Smooth muscle cell (in vitro differentiated cells): ENCODE results near the gene ASCC3. TPM values are rescaled to one million over a fixed set of nuclear protein-coding genes. Genes with fewer than 3 reads are reported as not detected.

Experiments used
- DNase-seq: peaks from one replicate; lab custom pipeline; 2025; ENCODE audit not compliant: unreplicated experiment; lab: John Stamatoyannopoulos, UW
- H2AFZ ChIP-seq: fragments of 200-600 bp; sonication (generic); 2 replicates; pipeline ENCODE4 v1.6.0; 2016; ENCODE audit warnings: antibody characterized with exemption, low read depth, mild to moderate bottlenecking
- H3F3A ChIP-seq: fragments of 200-600 bp; sonication (generic); 2 replicates; pipeline ENCODE4 v1.6.0; 2017; ENCODE audit warnings: antibody characterized with exemption, low read depth
- H3K27ac ChIP-seq: fragments of 200-600 bp; sonication (generic); 2 replicates; pipeline ENCODE4 v1.5.1; 2016; ENCODE audit warnings: low read depth, mild to moderate bottlenecking
- H3K27me3 ChIP-seq: fragments of 200-600 bp; sonication (generic); 2 replicates; pipeline ENCODE4 v1.6.1; 2016; ENCODE audit warnings: low read depth, mild to moderate bottlenecking
- H3K36me3 ChIP-seq: fragments of 200-600 bp; sonication (generic); 2 replicates; pipeline ENCODE4 v1.5.1; 2016; ENCODE audit warnings: low read depth
- H3K4me1 ChIP-seq: fragments of 200-600 bp; sonication (generic); 2 replicates; pipeline ENCODE4 v1.5.1; 2016; ENCODE audit warnings: low read depth
- H3K4me2 ChIP-seq: fragments of 200-600 bp; sonication (generic); 2 replicates; pipeline ENCODE4 v1.6.0; 2016; ENCODE audit warnings: mild to moderate bottlenecking
- H3K4me3 ChIP-seq: fragments of 200-600 bp; sonication (generic); 2 replicates; pipeline ENCODE4 v1.5.1; 2016; ENCODE audit warnings: mild to moderate bottlenecking
- H3K79me2 ChIP-seq: fragments of 200-600 bp; sonication (generic); 2 replicates; pipeline ENCODE4 v1.6.0; 2016; ENCODE audit warnings: low read depth, mild to moderate bottlenecking
- H3K9ac ChIP-seq: fragments of 200-600 bp; sonication (generic); 2 replicates; pipeline ENCODE4 v1.6.0; 2016; ENCODE audit warnings: low read depth
- H3K9me3 ChIP-seq: fragments of 200-600 bp; sonication (generic); replicated peaks from 2 replicates; pipeline ENCODE4 v1.5.1; 2016; ENCODE audit warnings: low read depth
- H4K20me1 ChIP-seq: fragments of 200-600 bp; sonication (generic); 2 replicates; pipeline ENCODE4 v1.6.0; 2016; ENCODE audit warnings: low read depth
- CTCF ChIP-seq: fragments of 200-600 bp; sonication (generic); IDR thresholded peaks from 2 replicates; pipeline ENCODE4 v1.5.1; 2017; ENCODE audit warnings: borderline replicate concordance, mild to moderate bottlenecking, antibody characterized with exemption; ENCODE audit not compliant: insufficient read depth, poor library complexity, severe bottlenecking
- WGBS: methylation state at CpG from one replicate; pipeline ENCODE4 v1.1.7; 2016; ENCODE audit warnings: low lambda C conversion rate; 5-methylcytosine and 5-hydroxymethylcytosine counted together
- polyA plus RNA-seq: library from polyadenylated mRNA; unstranded; fragments of >200 nt; fragmentation: Nextera tagmentation; extraction: Ambion mirVana; gene quantifications from 2 replicates; pipeline ENCODE4 v1.2.1, GENCODE V29; 2016
- total RNA-seq: library from RNA; depleted of rRNA; stranded (reverse); fragments of >200 nt; gene quantifications from 2 replicates; pipeline ENCODE4 v1.2.3, GENCODE V29; 2014

Gene ASCC3
- total and polyA plus RNA-seq, 2 experiments from 2014 or later = 59.0 to 116 TPM

- no peaks in the 10 kb centered on the region for H3F3A ChIP-seq
- H3K4me3 ChIP-seq = no peak overlapping the region
- H3K9me3 ChIP-seq = no peaks in the 10 kb centered on the region
- no peak overlapping the region for H3K9ac ChIP-seq
- no peak for DNase-seq
- no peak overlapping the region for H2AFZ ChIP-seq
- TF ChIP-seq CTCF = no peak
- H3K4me1 ChIP-seq = no peaks in the 10 kb centered on the region
- no peak overlapping the region for H3K4me2 ChIP-seq
- H3K79me2 ChIP-seq = no peaks in the 10 kb centered on the region
- no peaks in the 10 kb centered on the region for H3K27me3 ChIP-seq
- no peaks in the 10 kb centered on the region for H3K36me3 ChIP-seq
- no peak overlapping the region for H3K27ac ChIP-seq
- no peaks in the 10 kb centered on the region for H4K20me1 ChIP-seq
- WGBS = 71% methylated on average over 13 of the region's 13 CpGs
Observed at GRCh38 chr6:100491952-100492670, 389.0 kb downstream of the ASCC3 start.

GRCh38 chr6:100490065-100490464 is 391.1 kb downstream of the ASCC3 start:
- no peak for DNase-seq
- no peaks in the 10 kb centered on the region for H3K27me3 ChIP-seq
- no peak for TF ChIP-seq CTCF
- no peaks in the 10 kb centered on the region for H3K79me2 ChIP-seq
- WGBS = 95% methylated on average over 2 of the region's 2 CpGs
- no peaks in the 10 kb centered on the region for H3K36me3 ChIP-seq
- no peak overlapping the region for H2AFZ ChIP-seq
- H3F3A ChIP-seq = no peaks in the 10 kb centered on the region
- no peak overlapping the region for H3K4me2 ChIP-seq
- H3K4me1 ChIP-seq = no peaks in the 10 kb centered on the region
- no peaks in the 10 kb centered on the region for H3K9me3 ChIP-seq
- no peak overlapping the region for H3K9ac ChIP-seq
- H3K4me3 ChIP-seq = no peak overlapping the region
- H3K27ac ChIP-seq = no peak overlapping the region
- no peaks in the 10 kb centered on the region for H4K20me1 ChIP-seq

- H3K4me2 ChIP-seq = no peak overlapping the region
Observed at GRCh38 chr6:100488244-100488643, 392.9 kb downstream of the ASCC3 start.

More at GRCh38 chr6:100488244-100488643, 392.9 kb downstream of the ASCC3 start:
- Histone ChIP-seq H3K79me2 (no peaks in the 10 kb centered on the region), H3K4me1 (no peaks in the 10 kb centered on the region), H3K27ac (no peak overlapping the region), H3K9ac (no peak overlapping the region), H3K4me3 (no peak overlapping the region), H3F3A (no peaks in the 10 kb centered on the region), H3K36me3 (no peaks in the 10 kb centered on the region), H3K9me3 (no peaks in the 10 kb centered on the region), H3K27me3 (peaks cover 11% of the 10 kb centered on the region), H4K20me1 (no peaks in the 10 kb centered on the region), H2AFZ (no peak overlapping the region)
- no peak for DNase-seq
- TF ChIP-seq CTCF = no peak
- WGBS = 80% methylated on average over 5 of the region's 5 CpGs
